WTC11 (cell line): ENCODE results near the gene TEX13D. TPM values are rescaled to one million over a fixed set of nuclear protein-coding genes. Genes with fewer than 3 reads are reported as not detected.
"Not testable (repeated sequence)": the region's sequence is repeated elsewhere in the genome, so short reads cannot be mapped to it uniquely, and the experiment has no call there.

Experiments
- ATAC-seq: fragments of 200-7000 bp; cut with Tn5 transposase; 2 replicates; pipeline ENCODE4 v1.10.0; 2021; ENCODE audit warnings: mild to moderate bottlenecking, moderate library complexity
- CTCF ChIA-PET: fragments of 300-600 bp; sonication (Branson Sonifier 250); formaldehyde crosslinking; loops from one replicate; lab custom pipeline; 2021; ENCODE audit warnings: antibody characterized with exemption; lab: Charles Lee
- POLR2A ChIA-PET: fragments of 350-600 bp; sonication (Branson Sonifier 250); formaldehyde crosslinking; loops from one replicate; lab custom pipeline; 2021; ENCODE audit warnings: antibody characterized with exemption; lab: Charles Lee
- DNase-seq: peaks from one replicate; pipeline ENCODE4 v3.0.0; 2021; ENCODE audit warnings: low spot score
- H3K27ac Mint-ChIP-seq: 2 replicates; pipeline ENCODE4 v1.8.0; 2021; ENCODE audit warnings: mixed read lengths
- H3K27me3 Mint-ChIP-seq: 2 replicates; pipeline ENCODE4 v1.8.0; 2021; ENCODE audit warnings: low read depth, mild to moderate bottlenecking, moderate library complexity, mixed read lengths
- H3K36me3 Mint-ChIP-seq: 2 replicates; pipeline ENCODE4 v1.8.0; 2021; ENCODE audit warnings: mixed read lengths
- H3K4me1 Mint-ChIP-seq: 2 replicates; pipeline ENCODE4 v1.8.0; 2022; ENCODE audit warnings: mixed read lengths
- H3K4me3 Mint-ChIP-seq: 2 replicates; pipeline ENCODE4 v1.8.0; 2021; ENCODE audit warnings: mild to moderate bottlenecking, moderate library complexity, mixed read lengths
- H3K9me3 Mint-ChIP-seq: 2 replicates; pipeline ENCODE4 v1.8.0; 2021; ENCODE audit warnings: mixed read lengths
- CTCF ChIP-seq: fragments of 200-600 bp; IDR thresholded peaks from 2 replicates; pipeline ENCODE4 v1.8.0; 2022; ENCODE audit warnings: antibody characterized with exemption
- HMGXB4 ChIP-seq: sonication (generic); formaldehyde crosslinking; IDR thresholded peaks from 2 replicates; pipeline ENCODE4 v1.8.1; 2023; ENCODE audit warnings: mild to moderate bottlenecking, moderate library complexity, missing genetic modification reagents
- JUN ChIP-seq: sonication (generic); formaldehyde crosslinking; IDR thresholded peaks from 2 replicates; pipeline ENCODE4 v1.8.0; 2023; ENCODE audit warnings: mild to moderate bottlenecking, missing genetic modification reagents
- NR2C2 ChIP-seq: sonication (generic); formaldehyde crosslinking; IDR thresholded peaks from 2 replicates; pipeline ENCODE4 v1.8.0; 2022; ENCODE audit warnings: mild to moderate bottlenecking, missing genetic modification reagents
- TEAD1 ChIP-seq: sonication (generic); formaldehyde crosslinking; IDR thresholded peaks from 2 replicates; pipeline ENCODE4 v1.8.0; 2022; ENCODE audit warnings: mild to moderate bottlenecking, missing genetic modification reagents
- USF1 ChIP-seq: sonication (generic); formaldehyde crosslinking; IDR thresholded peaks from 2 replicates; pipeline ENCODE4 v1.8.0; 2022; ENCODE audit warnings: mild to moderate bottlenecking, missing genetic modification reagents
- ZBTB43 ChIP-seq: sonication (generic); formaldehyde crosslinking; IDR thresholded peaks from 2 replicates; pipeline ENCODE4 v1.8.1; 2023; ENCODE audit warnings: mild to moderate bottlenecking, missing genetic modification reagents
- ZNF317 ChIP-seq: sonication (generic); formaldehyde crosslinking; IDR thresholded peaks from 2 replicates; pipeline ENCODE4 v1.8.1; 2023; ENCODE audit warnings: low read depth, mild to moderate bottlenecking, moderate library complexity, missing genetic modification reagents, borderline replicate concordance
- ZNF532 ChIP-seq: fragments of 250-450 bp; sonication (Bioruptor Pico); IDR thresholded peaks from 2 replicates; pipeline ENCODE4 v1.9.0; 2021; ENCODE audit warnings: mild to moderate bottlenecking, borderline replicate concordance
- total RNA-seq: library from RNA; stranded (reverse); gene quantifications from 3 replicates; pipeline ENCODE4 v1.2.3, GENCODE V29; 2021

TEX13D gene
- total RNA-seq, 1 experiment from 2014 or later = not detected

GRCh38 chrX:124333862-124334261, 1.4 kb downstream of the TEX13D start (continued):
- TF ChIP-seq ZBTB43 (CRISPR knock-in tag) = no peak
- TF ChIP-seq, all 79 proteins: peak for 0

- ATAC-seq, POLR2A ChIA-PET, CTCF ChIA-PET, H3K9me3 Mint-ChIP-seq, H3K4me3 Mint-ChIP-seq, H3K36me3 Mint-ChIP-seq, H3K4me1 Mint-ChIP-seq, H3K27ac Mint-ChIP-seq, H3K27me3 Mint-ChIP-seq, DNase-seq: not testable (repeated sequence)
Measured at GRCh38 chrX:124334555-124334954, 2.1 kb downstream of the TEX13D start.

- no peaks in the 10 kb centered on the region for H3K9me3 Mint-ChIP-seq
- ATAC-seq (no peak), DNase-seq (no peak)
- TF ChIP-seq NR2C2 (CRISPR knock-in tag) = no peak
- no peaks in the 10 kb centered on the region for H3K36me3 Mint-ChIP-seq
- H3K27ac Mint-ChIP-seq = no peak overlapping the region
- no peaks in the 10 kb centered on the region; the same call in 1 of the 2 replicates for H3K27me3 Mint-ChIP-seq
- H3K4me3 Mint-ChIP-seq = no peak overlapping the region
- POLR2A ChIA-PET = no interaction called here
- H3K4me1 Mint-ChIP-seq = no peaks in the 10 kb centered on the region
- CTCF ChIA-PET = no interaction called here
Measured at GRCh38 chrX:124335598-124335997, 3.1 kb downstream of the TEX13D start.

- no peaks in the 10 kb centered on the region for H3K9me3 Mint-ChIP-seq
- CTCF ChIA-PET = no interaction called here
Measured at GRCh38 chrX:124337916-124338315, 5.5 kb downstream of the TEX13D start.

More at GRCh38 chrX:124337916-124338315, 5.5 kb downstream of the TEX13D start:
- no peaks in the 10 kb centered on the region for H3K36me3 Mint-ChIP-seq
- H3K27ac Mint-ChIP-seq = no peak overlapping the region
- TF ChIP-seq TEAD1 (no peak), JUN (CRISPR knock-in tag) (no peak), HMGXB4 (CRISPR knock-in tag) (no peak), CTCF (no peak), ZNF532 (CRISPR knock-in tag) (no peak), USF1 (no peak), ZNF317 (CRISPR knock-in tag) (no peak)
- POLR2A ChIA-PET = no interaction called here
- ATAC-seq = no peak
- no peaks in the 10 kb centered on the region for H3K4me1 Mint-ChIP-seq
- no peak for DNase-seq
- H3K27me3 Mint-ChIP-seq = no peaks in the 10 kb centered on the region; the same call in 1 of the 2 replicates
- H3K4me3 Mint-ChIP-seq = no peak overlapping the region
